ENCODE results near the gene NECTIN1.

DNA sequence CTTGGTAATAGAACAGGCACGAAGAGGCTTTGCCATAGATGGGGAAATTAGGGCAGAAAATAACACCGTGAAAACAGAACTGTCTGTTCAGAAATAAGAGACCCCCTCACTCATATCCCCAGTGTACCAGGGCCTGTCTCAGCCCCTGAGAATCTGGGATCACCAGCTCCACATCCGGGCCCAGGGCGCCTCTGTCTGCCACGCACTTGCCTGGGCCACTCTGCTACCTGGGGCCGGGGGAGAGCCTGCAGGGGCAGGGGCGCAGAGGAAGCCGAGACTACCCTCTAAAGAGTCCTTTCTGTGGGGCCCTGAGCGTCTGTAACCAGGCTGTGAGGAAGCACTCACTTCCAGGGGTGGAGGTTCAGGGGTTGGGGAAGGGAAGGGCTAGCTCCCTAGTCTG lies 19.8 kb downstream of the NECTIN1 start:
- TF ChIP-seq CTCF (IDR thresholded peaks at IDR 0.05): no peak
- TF ChIP-seq EZH2 (IDR thresholded peaks at IDR 0.05): no peak

Data from neural progenitor cell (in vitro differentiated cells).